MCF 10A (cell line): Measurements from ENCODE around the gene PID1. TPM values are rescaled to one million over a fixed set of nuclear protein-coding genes. Genes with fewer than 3 reads are reported as not detected.
A peak's percentile ranks its signal among the peaks of the same experiment; 100 is the strongest.

ENCODE experiments used
- BruUV-seq: library from RNA; stranded (reverse); fragments of 400-500 nt; replicated peaks from 2 replicates; lab custom pipeline; 2021; lab: Mats Ljungman, UMichigan
- CTCF ChIA-PET: fragments of 300-600 bp; sonication (Branson Sonifier 250); formaldehyde crosslinking; extraction: SDS; loops from one replicate; lab custom pipeline; 2021; ENCODE audit warnings: antibody characterized with exemption, inconsistent platforms; lab: Yijun Ruan, JAX
- POLR2A ChIA-PET: fragments of 300-600, 350-650 bp; sonication (Branson Sonifier 250); formaldehyde crosslinking; extraction: SDS; loops from one replicate; lab custom pipeline; 2020; ENCODE audit warnings: antibody characterized with exemption, inconsistent platforms; lab: Yijun Ruan, JAX
- DNase-seq: peaks from one replicate; pipeline ENCODE4 v3.0.0-alpha.2; 2018; ENCODE audit not compliant: unreplicated experiment
- H3K27ac Mint-ChIP-seq: one replicate; pipeline ENCODE4 v1.8.0; 2022; ENCODE audit warnings: mild to moderate bottlenecking, low read depth, mixed read lengths; ENCODE audit not compliant: unreplicated experiment
- H3K27me3 Mint-ChIP-seq: one replicate; pipeline ENCODE4 v1.8.0; 2022; ENCODE audit warnings: mixed read lengths; ENCODE audit not compliant: insufficient read depth, unreplicated experiment
- H3K36me3 Mint-ChIP-seq: one replicate; pipeline ENCODE4 v1.8.0; 2022; ENCODE audit warnings: mild to moderate bottlenecking, moderate library complexity, mixed read lengths; ENCODE audit not compliant: insufficient read depth, unreplicated experiment
- H3K4me1 Mint-ChIP-seq: one replicate; pipeline ENCODE4 v1.8.0; 2022; ENCODE audit warnings: mixed read lengths; ENCODE audit not compliant: insufficient read depth, unreplicated experiment
- H3K4me3 Mint-ChIP-seq: one replicate; pipeline ENCODE4 v1.8.0; 2022; ENCODE audit warnings: mild to moderate bottlenecking, moderate library complexity, mixed read lengths; ENCODE audit not compliant: unreplicated experiment
- H3K9me3 Mint-ChIP-seq: one replicate; pipeline ENCODE4 v1.8.0; 2022; ENCODE audit warnings: mixed read lengths; ENCODE audit not compliant: unreplicated experiment
- intact Hi-C: fragments of 100-400 bp; cut with micrococcal nuclease; formaldehyde crosslinking; loops from 2 replicates; pipeline ENCODE4 v1.14.1; 2022
- total RNA-seq: library from RNA; stranded (reverse); gene quantifications from 2 replicates; pipeline ENCODE4 v1.2.3, GENCODE V29; 2022
- TF ChIP-seq, protein P1 (sequence below): fragments of 200-600 bp; IDR thresholded peaks from one replicate; pipeline ENCODE4 v1.8.0; 2022; ENCODE audit warnings: antibody characterized with exemption, mild to moderate bottlenecking; ENCODE audit not compliant: unreplicated experiment

Gene PID1
- total RNA-seq, 1 experiment from 2014 or later: 211 TPM

DNA sequence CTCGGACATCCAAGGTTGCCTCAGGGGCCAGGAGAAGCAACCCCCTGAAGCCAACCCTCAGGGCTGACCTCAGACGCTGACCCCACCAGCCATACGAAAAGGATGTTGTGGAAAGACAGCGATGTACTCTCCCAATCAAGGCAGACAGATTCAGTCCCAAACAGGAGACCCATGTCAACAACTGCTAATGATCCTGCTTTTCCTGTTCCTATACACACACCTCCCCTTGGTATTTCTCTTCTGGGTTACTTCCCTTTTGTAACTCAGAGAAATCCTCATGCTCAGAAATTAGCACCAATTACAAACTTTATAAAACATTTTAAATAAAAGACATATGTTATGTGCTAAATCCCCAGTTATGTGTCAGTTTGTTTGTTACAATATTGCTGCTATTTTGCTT, 120.8 kb downstream of the PID1 start:
- BruUV-seq: no TSS peak
- ChIA-PET CTCF (no interaction called here), POLR2A (no interaction called here)
- H3K27me3 Mint-ChIP-seq: no peaks in the 10 kb centered on the region
- H3K27ac Mint-ChIP-seq: no peak overlapping the region
- no peak for DNase-seq
- no peak overlapping the region for H3K4me3 Mint-ChIP-seq
- intact Hi-C loops: no loop called here
- no peaks in the 10 kb centered on the region for H3K9me3 Mint-ChIP-seq
- peaks cover 69% of the 10 kb centered on the region for H3K36me3 Mint-ChIP-seq
- TF ChIP-seq, protein P1, sequence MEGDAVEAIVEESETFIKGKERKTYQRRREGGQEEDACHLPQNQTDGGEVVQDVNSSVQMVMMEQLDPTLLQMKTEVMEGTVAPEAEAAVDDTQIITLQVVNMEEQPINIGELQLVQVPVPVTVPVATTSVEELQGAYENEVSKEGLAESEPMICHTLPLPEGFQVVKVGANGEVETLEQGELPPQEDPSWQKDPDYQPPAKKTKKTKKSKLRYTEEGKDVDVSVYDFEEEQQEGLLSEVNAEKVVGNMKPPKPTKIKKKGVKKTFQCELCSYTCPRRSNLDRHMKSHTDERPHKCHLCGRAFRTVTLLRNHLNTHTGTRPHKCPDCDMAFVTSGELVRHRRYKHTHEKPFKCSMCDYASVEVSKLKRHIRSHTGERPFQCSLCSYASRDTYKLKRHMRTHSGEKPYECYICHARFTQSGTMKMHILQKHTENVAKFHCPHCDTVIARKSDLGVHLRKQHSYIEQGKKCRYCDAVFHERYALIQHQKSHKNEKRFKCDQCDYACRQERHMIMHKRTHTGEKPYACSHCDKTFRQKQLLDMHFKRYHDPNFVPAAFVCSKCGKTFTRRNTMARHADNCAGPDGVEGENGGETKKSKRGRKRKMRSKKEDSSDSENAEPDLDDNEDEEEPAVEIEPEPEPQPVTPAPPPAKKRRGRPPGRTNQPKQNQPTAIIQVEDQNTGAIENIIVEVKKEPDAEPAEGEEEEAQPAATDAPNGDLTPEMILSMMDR: no peak
- H3K4me1 Mint-ChIP-seq: no peaks in the 10 kb centered on the region

DNA sequence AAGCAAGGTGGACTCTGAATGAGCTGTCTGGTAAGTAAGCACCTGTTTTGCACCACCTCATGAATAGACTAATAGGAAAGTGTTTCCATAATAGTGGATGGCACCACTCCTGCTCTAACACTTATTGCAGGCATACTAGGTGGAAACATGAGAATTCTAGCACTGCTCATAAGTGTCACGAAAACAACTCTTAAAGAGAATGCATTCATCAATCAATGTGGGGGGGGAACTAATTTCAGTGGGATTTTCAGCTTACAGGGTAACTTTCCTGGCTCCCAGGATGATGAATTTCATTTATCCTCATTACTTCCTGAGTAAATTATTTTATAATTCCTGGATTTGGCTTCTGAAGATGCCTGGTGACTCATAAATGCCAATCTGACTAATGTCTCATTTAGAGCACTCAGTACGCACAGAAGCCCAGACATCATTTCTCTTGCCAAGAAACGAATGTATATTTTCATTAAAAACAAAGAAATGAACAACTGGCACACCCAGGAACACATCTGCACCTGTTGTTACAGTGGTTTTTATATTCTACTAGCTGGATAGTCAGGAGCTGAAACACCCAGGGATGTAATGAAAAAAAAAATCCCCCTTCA, 129.6 kb downstream of the PID1 start:
- H3K36me3 Mint-ChIP-seq: peaks cover 14% of the 10 kb centered on the region
- TF ChIP-seq, protein P1: no peak
- peak overlapping the region; percentile 49 for H3K27ac Mint-ChIP-seq
- BruUV-seq: no TSS peak
- intact Hi-C loops: no loop called here
- CTCF ChIA-PET: interaction anchor here (0.6 to 14.6 kb wide), 3 partner anchors 9 to 445 kb away, joined by 3 to 248 read pairs (median 8); partner anchors contain the start of gene PID1
- no peaks in the 10 kb centered on the region for H3K27me3 Mint-ChIP-seq
- POLR2A ChIA-PET: interaction anchor here (0.6 to 2.4 kb wide), 8 partner anchors 9 to 266 kb away, joined by 3 to 18 read pairs (median 4); no protein-coding TSS in a partner anchor
- peaks cover 30% of the 10 kb centered on the region for H3K4me1 Mint-ChIP-seq
- no peaks in the 10 kb centered on the region for H3K9me3 Mint-ChIP-seq
- DNase-seq: peak; percentile 86
- no peak overlapping the region for H3K4me3 Mint-ChIP-seq

DNA sequence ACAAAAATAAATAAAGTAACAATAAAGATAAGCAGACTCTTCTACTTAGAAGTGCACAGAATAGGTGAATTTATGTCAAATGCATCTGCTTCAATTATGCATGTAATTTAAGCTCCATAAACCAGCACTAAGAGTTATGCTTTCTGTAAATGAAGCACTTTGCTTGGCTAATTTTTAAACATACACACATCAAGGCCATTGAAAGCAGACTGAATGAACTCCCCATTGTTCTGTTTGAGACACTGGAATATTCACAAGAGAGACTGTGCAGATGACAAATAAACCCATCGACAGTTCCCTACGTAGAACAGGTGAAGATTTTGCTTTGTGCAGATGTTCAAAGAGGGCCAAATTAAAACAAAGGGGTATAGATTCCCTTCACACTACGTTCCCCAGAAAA, 133.4 kb downstream of the PID1 start:
- Mint-ChIP-seq H3K4me3 (no peak overlapping the region), H3K27ac (no peak overlapping the region), H3K36me3 (peaks cover 23% of the 10 kb centered on the region), H3K9me3 (peaks cover 7% of the 10 kb centered on the region), H3K4me1 (peaks cover 36% of the 10 kb centered on the region), H3K27me3 (no peaks in the 10 kb centered on the region)
- BruUV-seq: no TSS peak
- ChIA-PET POLR2A (interaction anchor here (1.0 to 3.6 kb wide), 2 partner anchors 136 to 333 kb away, joined by 3 to 11 read pairs; no protein-coding TSS in a partner anchor), CTCF (interaction anchor here (0.9 to 14.6 kb wide), 2 partner anchors 9 to 134 kb away, joined by 3 to 248 read pairs; partner anchors contain the start of gene PID1)
- TF ChIP-seq, protein P1: no peak
- intact Hi-C loops: no loop called here
- DNase-seq: no peak

DNA sequence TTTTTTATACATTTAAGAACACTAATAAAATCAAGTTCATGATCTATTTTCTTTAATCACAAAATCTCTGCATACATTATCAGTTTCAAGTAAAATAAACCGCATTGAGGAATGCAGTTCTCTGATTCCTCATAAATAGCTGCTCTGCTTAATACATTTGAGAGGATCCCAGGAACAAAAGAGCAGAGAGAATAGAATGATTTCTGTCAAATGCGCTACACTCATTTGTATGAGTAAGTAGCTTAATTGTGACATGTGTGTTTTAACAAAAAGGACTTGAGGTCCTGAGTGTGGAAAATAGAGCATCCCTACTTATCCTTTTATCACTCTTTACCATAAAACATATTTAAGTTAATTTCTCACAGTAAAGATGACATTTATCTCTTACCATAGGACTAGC, 134.0 kb downstream of the PID1 start:
- CTCF ChIA-PET: interaction anchor here (0.7 to 14.6 kb wide), 3 partner anchors 8 to 146 kb away, joined by 3 to 248 read pairs (median 3); partner anchors contain the start of gene PID1
- H3K36me3 Mint-ChIP-seq: peaks cover 23% of the 10 kb centered on the region
- POLR2A ChIA-PET: interaction anchor here (1.0 to 3.6 kb wide), 2 partner anchors 137 to 334 kb away, joined by 3 to 11 read pairs; no protein-coding TSS in a partner anchor
- TF ChIP-seq, protein P1: no peak
- no TSS peak for BruUV-seq
- intact Hi-C loops: no loop called here
- H3K27ac Mint-ChIP-seq: no peak overlapping the region
- H3K4me1 Mint-ChIP-seq: peaks cover 32% of the 10 kb centered on the region
- no peak for DNase-seq
- H3K4me3 Mint-ChIP-seq: no peak overlapping the region
- H3K9me3 Mint-ChIP-seq: peaks cover 7% of the 10 kb centered on the region
- no peaks in the 10 kb centered on the region for H3K27me3 Mint-ChIP-seq
